Kidney epithelial cell (primary cell): ENCODE measurements around the gene DCTN4. TPM values are rescaled to one million over a fixed set of nuclear protein-coding genes. Genes with fewer than 3 reads are reported as not detected.
"Not testable (repeated sequence)": the region's sequence is repeated elsewhere in the genome, so short reads cannot be mapped to it uniquely, and the experiment has no call there.

Experiments used
- DNase-seq: peaks from one replicate; pipeline ENCODE4 v3.0.0-alpha.2; 2010; ENCODE audit warnings: low read depth
- H3K27me3 ChIP-seq: 2 replicates; pipeline ENCODE4 v1.6.0; 2011; ENCODE audit warnings: low read length; ENCODE audit not compliant: control insufficient read depth, insufficient read depth
- H3K36me3 ChIP-seq: 2 replicates; pipeline ENCODE4 v1.5.1; 2011; ENCODE audit warnings: low read length; ENCODE audit not compliant: control insufficient read depth, insufficient read depth
- H3K4me3 ChIP-seq: 2 replicates; pipeline ENCODE4 v1.5.1; 2011; ENCODE audit warnings: low read depth, mild to moderate bottlenecking, control low read depth, low read length
- CTCF ChIP-seq: IDR thresholded peaks from 2 replicates; pipeline ENCODE4 v1.5.1; 2011; ENCODE audit warnings: mild to moderate bottlenecking, moderate library complexity, low read length, control low read depth, inconsistent platforms; ENCODE audit not compliant: insufficient read depth, poor library complexity, severe bottlenecking
- total RNA-seq: library from RNA; depleted of rRNA; stranded (reverse); fragments of >200 nt; gene quantifications from 2 replicates; pipeline ENCODE4 v1.2.3, GENCODE V29; 2015

DCTN4 gene
- total RNA-seq, 1 donor from 2014 or later: 54.0 TPM

DNA sequence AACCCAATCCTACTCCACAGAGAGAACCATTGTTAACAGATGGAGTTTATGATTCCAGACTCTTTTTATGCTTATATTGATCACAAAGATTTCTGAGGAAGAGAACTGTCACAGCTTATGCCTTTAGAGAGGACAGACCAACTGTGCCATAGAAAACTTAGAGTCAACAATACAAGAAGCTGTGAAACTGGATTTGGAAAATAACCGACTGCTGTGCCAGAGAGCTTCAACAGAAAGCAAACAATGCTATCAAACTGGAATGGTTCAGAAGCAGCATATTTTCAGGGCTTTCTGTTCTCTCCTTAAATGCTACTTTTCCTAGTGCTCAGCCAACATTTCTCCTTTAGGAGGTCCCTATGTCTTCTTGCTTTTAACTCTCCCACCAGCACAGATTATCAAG is 5.0 kb downstream of the DCTN4 start:
- peaks cover 3% of the 10 kb centered on the region for H3K36me3 ChIP-seq
- H3K4me3 ChIP-seq: no peak overlapping the region
- TF ChIP-seq CTCF: no peak
- no peak for DNase-seq
- H3K27me3 ChIP-seq: no peaks in the 10 kb centered on the region

DNA sequence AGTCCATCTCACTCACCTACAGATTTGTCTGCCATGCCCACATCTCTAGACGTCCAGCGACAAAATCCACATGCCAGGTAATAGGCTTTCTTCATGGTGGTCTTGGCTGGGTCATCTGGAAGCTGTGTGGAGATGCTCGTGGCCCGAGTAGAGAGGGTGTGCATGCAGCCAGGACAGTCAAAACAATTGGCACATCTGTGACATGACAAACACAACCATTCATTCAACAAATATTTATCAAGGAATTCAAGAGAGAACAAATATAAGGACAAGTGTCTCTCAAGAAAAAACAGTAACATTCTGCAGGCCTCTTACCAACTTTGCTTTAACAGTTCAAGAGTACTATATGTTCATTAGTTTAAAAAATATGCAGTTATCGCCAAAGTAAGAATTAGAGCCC is 5.4 kb downstream of the DCTN4 start:
- no peak for DNase-seq
- Histone ChIP-seq H3K36me3 (peaks cover 3% of the 10 kb centered on the region), H3K27me3 (no peaks in the 10 kb centered on the region), H3K4me3 (no peak overlapping the region)
- TF ChIP-seq CTCF: no peak

- Histone ChIP-seq H3K27me3 (no peaks in the 10 kb centered on the region), H3K4me3 (no peak overlapping the region), H3K36me3 (peaks cover 3% of the 10 kb centered on the region)
- TF ChIP-seq CTCF: no peak
- no peak for DNase-seq
Measured at GRCh38 chr5:150751096-150751891, 7.5 kb downstream of the DCTN4 start.

GRCh38 chr5:150750469-150750868 is 8.3 kb downstream of the DCTN4 start:
- no peaks in the 10 kb centered on the region for H3K27me3 ChIP-seq
- no peak for TF ChIP-seq CTCF
- no peak overlapping the region for H3K4me3 ChIP-seq
- H3K36me3 ChIP-seq: peaks cover 3% of the 10 kb centered on the region
- no peak for DNase-seq

- not testable (repeated sequence) for H3K4me3 ChIP-seq, H3K36me3 ChIP-seq, H3K27me3 ChIP-seq, DNase-seq
Measured at GRCh38 chr5:150743142-150743488, 15.7 kb downstream of the DCTN4 start.

DNA sequence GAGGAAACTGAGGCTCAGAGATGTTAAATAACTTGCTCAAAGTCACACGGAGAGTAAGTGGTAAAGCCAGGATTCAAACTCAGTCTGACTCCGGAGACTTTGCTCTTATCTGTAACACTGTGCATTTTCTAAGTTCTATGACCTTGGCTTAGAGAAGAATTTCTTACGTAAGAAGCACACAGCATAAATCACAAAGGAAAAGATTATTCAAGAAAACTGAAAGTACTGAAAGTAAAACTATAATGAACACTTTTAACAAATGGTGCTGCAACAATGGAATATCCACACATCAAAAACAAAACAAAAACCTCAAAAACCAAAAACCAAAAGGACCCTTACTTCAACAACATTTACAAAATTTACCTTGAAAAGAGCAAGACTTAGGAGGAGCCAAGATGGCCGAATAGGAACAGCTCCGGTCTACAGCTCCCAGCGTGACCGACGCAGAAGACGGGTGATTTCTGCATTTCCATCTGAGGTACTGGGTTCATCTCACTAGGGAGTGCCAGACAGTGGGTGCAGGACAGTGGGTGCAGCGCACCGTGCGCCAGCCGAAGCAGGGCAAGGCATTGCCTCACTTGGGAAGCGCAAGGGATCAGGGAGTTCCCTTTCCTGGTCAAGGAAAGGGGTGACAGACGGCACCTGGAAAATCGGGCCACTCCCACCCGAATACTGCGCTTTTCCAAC is 16.2 kb downstream of the DCTN4 start:
- H3K27me3 ChIP-seq, DNase-seq, H3K36me3 ChIP-seq, H3K4me3 ChIP-seq: not testable (repeated sequence)

GRCh38 chr5:150740992-150741391 is 17.8 kb downstream of the DCTN4 start:
- H3K4me3 ChIP-seq: no peak overlapping the region
- no peaks in the 10 kb centered on the region for H3K27me3 ChIP-seq
- H3K36me3 ChIP-seq: no peaks in the 10 kb centered on the region
- no peak for TF ChIP-seq CTCF
- no peak for DNase-seq
